Measurements from ENCODE around the gene IREB2.
"Not testable (repeated sequence)": the region's sequence is repeated elsewhere in the genome, so short reads cannot be mapped to it uniquely, and the experiment has no call there.

The IREB2 gene

DNA sequence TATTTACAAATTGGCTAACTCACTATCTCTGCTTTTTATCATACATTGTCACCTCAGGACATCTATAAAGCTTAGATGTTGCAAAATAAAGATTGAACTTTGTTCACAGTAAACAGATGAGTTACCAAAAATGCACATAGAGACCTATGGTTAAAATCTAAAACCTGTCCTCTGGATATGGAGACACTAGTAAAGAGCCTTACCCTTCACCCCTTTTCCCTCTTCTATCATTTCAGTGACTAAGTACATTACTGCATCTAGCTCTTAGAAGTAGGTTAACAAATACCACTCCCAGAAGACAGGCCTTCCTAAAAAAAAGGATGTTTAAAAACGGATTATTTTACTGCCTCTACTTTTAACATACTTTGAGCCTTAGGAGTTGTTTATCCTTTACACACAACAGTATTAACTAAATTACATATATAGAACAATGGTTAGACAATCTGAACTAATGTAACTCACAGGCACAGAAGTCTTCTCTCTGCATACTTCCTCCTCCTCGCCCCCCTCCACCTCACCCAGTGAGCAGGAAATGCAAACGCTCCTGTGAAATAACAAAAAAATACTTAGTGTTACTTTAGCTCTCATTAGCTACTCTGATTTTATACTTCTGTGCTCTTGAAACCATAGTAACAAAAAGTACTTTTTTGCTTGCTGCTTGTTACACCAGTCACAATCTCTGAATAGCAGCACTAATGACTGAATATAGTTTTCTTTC, 23.3 kb downstream of the IREB2 start:
- in situ Hi-C loops (cut with MboI; ENCODE audit: low sequenced_read_pairs): no loop called here

DNA sequence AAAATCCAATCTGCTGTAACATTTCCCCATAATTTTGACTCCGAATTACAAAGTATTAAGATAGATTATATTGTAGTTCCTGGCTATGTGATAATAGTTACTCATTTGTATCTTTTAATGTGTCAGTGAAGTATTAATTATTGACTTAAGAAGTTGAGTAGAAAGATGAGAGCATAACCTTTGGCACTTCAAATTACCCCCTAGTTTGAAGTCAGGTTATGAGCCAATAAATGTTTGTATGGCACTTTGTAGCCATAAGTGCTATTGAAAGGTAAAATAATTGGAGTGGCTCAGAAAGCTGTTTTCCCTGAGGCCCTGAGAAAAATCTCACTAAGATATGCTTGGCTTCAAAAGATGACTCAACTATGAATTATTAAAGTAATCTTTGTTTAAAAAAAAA, 31.0 kb downstream of the IREB2 start:
- in situ Hi-C loops (cut with MboI; ENCODE audit: low sequenced_read_pairs): no loop called here

DNA sequence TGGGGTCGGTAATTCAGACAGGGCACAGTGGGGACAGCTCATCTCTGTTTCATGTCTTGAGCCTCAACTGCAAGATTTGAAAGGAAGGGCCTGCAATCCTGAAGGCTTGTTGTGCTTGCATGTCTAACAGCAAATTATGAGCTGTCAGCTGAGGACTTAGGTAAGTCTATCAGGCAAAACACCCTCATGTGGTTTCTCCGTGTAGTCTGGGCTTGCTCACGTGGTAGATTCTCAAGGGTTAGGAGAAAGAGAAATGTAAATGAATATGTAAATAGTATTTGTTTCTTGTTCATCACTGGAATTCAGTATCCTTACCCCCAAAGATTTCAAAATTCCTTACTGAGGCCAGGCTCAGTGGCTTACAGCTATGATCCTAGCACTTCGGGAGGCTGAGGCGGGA, 39.3 kb downstream of the IREB2 start:
- in situ Hi-C loops (cut with MboI; ENCODE audit: low sequenced_read_pairs): no loop called here

DNA sequence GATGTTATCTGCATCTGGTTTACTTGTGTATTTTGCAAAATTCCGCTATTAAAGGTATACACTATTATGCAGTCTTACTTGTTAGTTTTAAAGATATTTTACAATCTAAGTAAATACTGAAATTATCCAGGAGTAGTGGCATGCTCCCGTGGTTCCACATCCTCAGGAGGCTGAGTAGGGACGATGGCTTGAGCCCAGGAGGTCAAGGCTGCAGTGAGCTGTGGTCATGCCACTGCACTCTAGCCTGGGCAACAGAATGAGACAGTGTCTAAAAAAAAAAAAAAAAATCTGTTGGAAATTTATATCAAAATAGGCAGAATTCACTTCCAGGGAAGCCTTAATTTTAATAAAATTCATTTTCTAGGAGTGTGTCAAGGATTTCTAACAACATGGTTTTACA, 41.6 kb downstream of the IREB2 start:
- in situ Hi-C loops (cut with MboI; ENCODE audit: low sequenced_read_pairs): loop anchor here (5.0 kb wide), 1 partner anchor 172 kb away; no protein-coding TSS in a partner anchor

DNA sequence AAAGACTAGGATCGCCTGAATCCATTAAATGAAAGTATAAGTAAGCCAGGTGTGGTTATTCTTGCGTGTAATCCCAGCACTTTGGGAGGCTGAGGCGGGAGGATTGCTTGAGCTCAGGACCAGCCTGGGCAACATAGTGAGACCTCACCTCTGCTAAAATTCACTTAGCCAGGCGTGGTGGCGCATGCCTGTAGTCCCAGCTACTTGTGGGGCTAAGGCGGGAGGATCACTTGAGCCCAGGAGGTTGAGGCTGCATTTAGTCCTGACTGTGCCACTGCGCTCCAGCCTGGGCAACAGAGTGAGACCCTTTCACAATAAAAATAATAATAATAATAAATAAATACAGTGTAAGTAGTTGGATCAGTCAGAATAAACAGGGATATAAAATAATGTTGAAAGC, 43.9 kb downstream of the IREB2 start:
- in situ Hi-C loops (cut with MboI; ENCODE audit: low sequenced_read_pairs): loop anchor here (5.0 kb wide), 1 partner anchor 175 kb away; no protein-coding TSS in a partner anchor

DNA sequence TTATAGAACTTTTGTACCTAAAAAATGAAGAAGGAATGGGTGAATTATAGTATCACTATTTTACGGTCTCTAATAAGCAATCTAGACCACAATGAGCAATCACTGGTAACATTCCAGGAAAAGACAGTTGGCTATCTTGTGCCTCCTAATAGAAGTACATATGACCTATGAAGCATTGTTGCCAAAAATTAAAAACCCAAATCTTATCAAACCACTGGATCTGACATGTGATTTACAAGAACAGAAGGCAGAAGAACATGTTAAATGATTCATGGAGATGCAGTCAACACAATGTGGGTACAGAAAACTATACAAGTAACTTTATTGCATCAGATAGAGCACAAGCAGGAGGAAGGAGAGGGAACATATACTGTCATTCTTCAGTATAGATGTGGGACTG, 54.9 kb downstream of the IREB2 start:
- in situ Hi-C loops (cut with MboI; ENCODE audit: low sequenced_read_pairs): no loop called here

DNA sequence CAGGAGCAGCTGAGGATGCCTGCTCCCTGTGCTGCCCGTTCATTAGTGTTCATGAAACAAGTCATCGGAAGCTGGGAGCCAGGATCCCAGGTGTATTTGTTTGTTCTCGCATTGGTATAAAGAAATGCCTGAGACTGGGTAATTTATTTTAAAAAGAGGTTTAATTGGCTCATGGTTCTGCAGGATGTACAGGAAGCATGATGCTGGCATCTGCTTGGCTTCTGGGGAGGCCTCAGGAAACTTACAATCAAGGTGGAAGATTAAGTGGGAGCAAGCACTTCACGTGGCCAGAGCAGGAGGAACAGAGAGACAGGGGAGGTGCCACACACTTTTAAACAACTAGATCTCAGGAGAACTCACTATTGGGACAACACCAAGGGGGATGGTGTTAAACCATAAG, 63.8 kb downstream of the IREB2 start:
- in situ Hi-C loops (cut with MboI; ENCODE audit: low sequenced_read_pairs): no loop called here

DNA sequence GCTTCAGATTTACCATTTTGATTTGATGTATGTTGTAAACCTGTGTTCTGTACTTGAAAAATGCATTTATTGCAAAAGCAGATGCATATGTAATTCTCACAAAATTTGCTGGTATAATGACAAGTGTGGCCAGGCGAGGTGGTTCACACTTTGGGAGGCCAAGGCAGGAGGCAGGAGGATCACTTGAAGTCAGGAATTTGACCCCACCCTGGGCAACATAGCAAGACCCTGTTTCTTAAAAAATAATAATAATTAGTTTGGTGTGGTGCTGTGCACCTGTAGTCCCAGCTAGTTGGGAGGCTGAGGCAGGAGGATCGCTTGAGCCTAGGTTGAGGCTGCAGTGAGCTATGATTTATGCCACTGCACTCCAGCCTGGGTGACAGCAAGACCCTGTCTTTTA, 64.6 kb downstream of the IREB2 start:
- in situ Hi-C loops (cut with MboI; ENCODE audit: low sequenced_read_pairs): no loop called here

DNA sequence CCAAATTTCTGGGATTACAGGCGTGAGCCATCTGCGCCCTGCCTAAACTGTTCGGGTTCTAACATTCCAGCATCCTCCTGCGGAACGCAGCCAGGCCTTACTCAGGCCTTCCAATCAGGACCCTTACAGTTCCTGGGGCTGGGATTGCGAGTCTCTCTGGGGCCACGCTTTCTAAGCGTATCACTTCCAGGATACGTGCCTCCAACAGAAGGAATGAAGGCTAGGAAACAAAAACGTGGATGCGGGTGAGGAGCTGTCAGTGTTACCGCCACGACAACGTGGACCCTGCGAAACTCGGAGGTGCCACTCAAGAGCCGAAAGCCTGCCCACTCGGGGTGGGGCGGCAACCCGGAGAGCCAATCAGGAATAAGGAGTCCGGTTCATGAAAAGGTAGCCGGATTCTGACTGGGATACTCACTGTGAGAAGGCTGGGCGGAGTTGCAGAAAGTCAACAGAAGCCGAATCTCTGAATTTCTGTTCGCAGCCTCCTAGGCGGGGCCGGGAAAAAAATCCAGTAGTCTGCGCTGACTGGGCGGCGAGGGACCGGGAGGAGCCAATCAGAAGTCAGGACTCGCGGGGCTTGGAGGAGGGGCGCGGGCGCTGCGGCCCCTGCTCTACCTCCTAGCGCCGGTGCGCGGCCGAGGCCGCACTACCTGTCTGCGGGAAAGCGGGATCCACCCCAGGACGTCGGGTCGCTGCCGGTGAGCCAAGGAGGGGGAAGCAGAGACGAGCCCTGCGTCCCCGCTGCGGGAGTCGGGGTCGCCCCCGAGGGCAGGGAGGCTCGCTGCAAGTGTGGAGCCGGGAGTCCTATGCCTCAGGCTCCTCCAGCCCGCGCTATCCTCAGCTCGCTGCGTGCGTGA, 69.2 kb downstream of the IREB2 start, which contains the start of gene HYKK:
Gene HYKK, plus strand, starts transcription at position 607 of the 860 bp plus-strand sequence. CDS start 5,512 bp downstream, outside the sequence.
- in situ Hi-C loops (cut with MboI; ENCODE audit: low sequenced_read_pairs): no loop called here

DNA sequence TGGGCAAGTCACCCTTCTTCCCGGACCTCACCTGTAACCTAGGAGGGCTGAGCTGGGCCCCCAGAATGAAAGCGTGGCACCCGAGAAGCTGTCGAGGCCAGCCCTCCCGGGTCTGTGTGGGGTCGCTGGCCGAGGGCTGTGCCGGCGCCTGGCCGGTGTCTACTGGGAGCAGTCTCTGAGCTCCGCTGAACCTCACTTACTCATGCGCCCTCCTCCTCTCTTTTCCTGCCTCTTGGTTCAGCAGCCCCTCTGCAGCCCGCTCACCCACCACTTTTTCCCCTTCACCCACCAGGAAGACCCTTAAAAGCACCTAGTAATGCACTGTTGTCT, 69.8 kb downstream of the IREB2 start:
- in situ Hi-C loops (cut with MboI; ENCODE audit: low sequenced_read_pairs): no loop called here

DNA sequence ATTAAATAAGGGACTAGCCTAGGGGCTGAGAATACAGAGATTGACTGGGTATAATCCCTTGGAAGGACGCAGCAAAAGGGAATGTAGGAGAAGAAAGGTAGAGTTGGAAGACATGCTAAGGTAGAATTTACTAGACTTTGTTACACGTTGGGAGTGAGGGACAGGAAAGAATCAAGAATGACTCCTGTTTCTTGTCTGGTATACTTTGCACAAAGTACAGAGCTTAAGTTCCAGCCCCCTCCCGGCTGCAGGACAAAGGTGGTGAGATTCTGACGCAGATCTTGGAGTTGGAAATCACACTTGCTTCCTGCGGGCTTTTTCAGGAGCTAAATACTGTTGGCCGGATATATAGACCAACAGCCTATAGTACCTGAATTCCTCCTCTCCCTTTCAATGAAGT, 70.3 kb downstream of the IREB2 start:
- in situ Hi-C loops (cut with MboI; ENCODE audit: low sequenced_read_pairs): no loop called here

DNA sequence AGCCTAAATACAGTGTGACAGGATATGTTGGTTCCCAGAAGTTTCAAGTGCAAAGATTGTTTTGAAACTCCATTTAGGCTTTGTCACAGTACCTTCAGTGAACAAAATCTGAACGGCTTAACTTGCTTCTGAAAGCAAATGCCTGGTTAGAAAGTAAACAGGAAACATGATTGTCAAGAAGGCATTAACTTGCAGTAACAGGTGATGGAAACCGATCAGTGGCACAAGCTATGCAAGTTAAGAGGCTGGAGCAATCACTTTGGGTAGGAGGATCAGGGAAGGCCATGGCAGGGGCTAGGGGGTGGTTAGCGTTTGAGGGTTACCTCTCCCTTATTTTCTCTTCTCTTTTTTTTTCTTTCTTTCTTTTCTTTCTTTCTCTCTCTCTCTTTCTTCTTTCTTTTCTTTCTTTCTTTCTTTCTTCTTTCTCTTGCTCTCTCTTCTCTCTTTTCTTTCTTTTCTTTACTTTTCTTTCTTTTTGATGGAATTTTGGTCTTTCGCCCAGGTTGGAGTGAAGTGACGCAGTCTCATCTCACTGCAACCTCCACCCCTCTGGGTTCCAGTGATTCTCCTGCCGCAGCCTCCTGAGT, 71.8 kb downstream of the IREB2 start:
- in situ Hi-C loops (cut with MboI; ENCODE audit: low sequenced_read_pairs): no loop called here

DNA sequence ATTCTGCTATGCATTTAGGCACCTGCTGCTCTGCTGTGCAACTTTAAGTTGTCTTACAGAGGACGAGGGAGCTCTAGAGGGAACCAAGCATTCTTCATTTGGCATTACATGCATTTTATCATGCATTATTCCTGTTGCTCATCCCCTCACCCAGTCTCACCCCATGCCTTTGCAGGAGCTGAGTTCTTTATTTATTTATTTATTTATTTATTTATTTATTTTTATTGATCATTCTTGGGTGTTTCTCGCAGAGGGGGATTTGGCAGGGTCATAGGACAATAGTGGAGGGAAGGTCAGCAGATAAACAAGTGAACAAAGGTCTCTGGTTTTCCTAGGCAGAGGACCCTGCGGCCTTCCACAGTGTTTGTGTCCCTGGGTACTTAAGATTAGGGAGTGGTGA, 82.0 kb downstream of the IREB2 start:
- in situ Hi-C loops (cut with MboI; ENCODE audit: low sequenced_read_pairs): not testable (repeated sequence)

DNA sequence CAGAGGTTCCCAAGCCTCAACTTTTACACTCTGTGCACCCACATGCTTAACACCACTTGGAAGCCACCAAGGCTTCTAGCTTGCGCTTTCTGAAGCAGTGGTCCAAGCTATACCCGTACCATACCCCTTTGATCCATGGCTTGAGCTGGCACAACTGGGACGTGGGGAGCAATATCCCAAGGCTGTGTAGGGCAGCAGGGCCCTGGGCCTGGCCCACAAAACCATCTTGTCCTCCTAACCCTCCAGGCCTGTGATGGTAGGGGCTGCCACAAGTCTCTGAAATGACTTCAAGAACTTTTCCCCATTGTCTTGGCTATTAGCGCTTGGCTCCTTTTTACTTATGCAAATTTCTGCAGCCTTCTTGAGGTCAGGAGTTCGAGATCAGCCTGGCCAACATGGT, 86.2 kb downstream of the IREB2 start:
- in situ Hi-C loops (cut with MboI; ENCODE audit: low sequenced_read_pairs): no loop called here

DNA sequence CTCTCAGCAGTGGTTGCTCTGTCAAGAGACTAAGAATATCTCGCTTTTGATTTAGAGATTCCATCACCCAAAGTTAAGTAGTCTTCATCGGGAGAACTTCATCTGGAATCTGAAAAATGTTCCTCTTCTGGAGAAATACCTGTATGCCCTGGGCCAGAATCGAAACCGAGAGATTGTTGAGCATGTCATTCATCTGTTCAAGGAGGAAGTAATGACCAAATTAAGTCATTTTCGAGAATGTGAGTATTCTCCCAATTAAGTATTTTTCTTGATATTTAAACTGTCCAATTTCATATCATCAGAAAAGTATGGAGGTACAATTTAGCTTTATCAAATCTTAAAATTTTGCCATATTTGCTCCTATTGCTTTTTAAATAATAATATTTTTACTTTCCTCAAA, 89.3 kb downstream of the IREB2 start:
- in situ Hi-C loops (cut with MboI; ENCODE audit: low sequenced_read_pairs): no loop called here

DNA sequence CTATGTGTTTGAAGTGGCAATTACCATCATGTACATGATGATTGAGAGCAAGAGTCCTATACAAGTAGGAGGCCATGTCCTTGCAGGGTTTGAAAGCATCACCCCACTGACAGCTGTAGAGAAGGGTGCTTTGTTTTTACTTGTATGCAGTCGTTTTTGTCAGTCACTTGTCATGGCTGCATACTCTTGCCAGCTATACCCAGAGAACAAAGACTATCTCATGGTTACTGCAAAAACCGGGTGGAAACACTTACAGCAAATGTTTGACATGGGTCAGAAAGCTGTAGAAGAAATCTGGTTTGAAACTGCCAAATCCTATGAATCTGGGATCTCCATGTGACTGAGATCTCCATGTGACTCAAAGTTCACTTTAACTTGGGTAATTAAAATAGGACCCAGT, 95.3 kb downstream of the IREB2 start:
- in situ Hi-C loops (cut with MboI; ENCODE audit: low sequenced_read_pairs): no loop called here

DNA sequence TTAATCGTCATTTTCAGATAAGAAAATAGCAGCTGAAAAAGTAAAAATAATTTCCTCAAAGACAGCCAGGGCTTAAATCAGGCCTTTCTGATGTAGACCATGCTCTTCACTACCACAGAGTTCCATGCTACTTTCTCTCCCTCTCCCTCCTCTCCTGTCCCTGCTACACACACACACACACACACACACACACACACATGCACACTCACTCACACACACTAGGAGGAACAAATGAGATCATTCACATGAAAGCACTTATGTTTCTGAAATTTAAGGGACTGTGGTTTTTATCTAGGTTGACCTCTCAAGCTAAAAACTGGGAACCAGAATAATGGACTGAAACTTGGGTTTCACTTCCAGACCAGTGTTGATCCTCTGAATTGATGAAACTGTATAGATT, 98.1 kb downstream of the IREB2 start:
- in situ Hi-C loops (cut with MboI; ENCODE audit: low sequenced_read_pairs): no loop called here

DNA sequence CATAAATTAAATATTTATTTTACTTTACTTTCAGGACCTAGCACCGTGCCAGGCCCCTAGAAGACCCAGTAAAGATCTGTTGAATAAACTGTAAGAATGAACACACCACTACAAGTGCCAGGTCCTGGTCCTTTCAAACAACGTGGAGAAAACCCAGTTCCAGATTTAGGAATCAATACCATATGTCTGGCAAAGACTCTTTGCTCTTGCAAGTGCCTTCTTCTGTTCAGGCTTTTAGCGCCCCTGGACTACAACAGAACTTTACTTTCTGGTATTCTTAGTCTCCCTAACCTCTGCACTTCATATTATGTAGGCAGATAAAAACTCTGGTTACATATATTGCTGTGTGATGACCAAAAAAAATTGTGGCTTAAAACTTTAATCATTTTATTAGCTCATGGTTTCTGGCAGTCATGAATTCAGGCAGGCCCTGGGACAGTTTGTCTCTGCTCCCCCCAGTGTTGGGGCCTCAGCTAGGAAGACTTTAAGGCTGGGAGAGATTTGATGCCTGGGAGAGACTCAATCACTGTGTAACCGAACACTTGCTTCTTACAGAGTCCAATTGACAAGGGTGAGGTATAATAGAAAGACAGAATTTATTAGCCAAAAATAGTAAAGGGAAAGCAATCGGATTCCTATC, 99.4 kb downstream of the IREB2 start:
- in situ Hi-C loops (cut with MboI; ENCODE audit: low sequenced_read_pairs): no loop called here

DNA sequence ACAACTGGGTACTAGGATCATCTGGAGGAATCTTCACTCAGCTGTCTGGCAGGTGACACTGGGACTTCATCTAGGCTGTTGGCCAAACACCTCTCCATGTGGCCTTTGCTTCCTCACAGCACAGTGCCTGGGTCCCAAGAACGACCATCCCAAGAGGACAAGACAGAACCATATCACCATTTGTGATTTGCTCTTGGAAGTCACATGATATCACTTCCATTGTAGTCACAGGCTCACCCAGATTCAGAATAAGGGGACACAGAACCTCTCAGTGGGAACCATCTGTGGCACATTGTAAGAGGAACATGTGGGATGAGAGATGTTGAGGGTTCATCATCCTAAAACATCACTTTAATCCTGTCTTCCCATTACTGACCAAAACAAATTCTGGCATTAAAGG, 100.3 kb downstream of the IREB2 start:
- in situ Hi-C loops (cut with MboI; ENCODE audit: low sequenced_read_pairs): no loop called here

DNA sequence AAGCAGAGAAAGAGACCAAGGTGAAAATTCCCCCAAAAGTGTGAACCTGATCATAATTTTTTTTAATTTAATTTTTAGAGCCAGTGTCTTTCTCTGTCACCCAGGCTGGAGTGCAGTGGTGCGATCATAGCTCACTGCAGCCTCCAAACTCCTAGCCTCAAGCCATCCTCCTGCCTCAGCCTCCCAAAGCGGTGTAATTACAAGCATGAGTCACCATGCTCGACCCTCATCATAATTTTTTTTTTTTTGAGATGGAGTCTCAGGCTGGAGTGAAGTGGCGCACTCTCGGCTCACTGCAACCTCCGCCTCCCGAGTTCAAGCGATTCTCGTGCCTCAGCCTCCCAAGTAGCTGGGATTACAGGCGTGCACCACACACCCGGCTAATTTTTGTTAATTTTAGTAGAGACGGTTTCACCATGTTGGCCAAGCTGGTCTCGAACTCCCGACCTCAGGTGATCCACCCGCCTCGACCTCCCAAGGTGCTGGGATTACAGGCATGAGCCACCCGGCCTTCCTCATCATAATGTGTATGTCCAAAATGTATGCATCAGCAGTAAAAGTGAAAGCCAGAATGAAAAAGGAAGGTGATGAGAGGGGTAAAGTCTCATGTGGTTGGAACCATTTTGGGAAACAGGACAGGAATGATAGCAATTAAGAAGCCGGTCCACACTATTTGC, 101.6 kb downstream of the IREB2 start:
- in situ Hi-C loops (cut with MboI; ENCODE audit: low sequenced_read_pairs): not testable (repeated sequence)

Data from HL-60/S4 (cell line).